Neural cell (in vitro differentiated cells): ENCODE data around the gene PPP4R3B. TPM values are rescaled to one million over a fixed set of nuclear protein-coding genes. Genes with fewer than 3 reads are reported as not detected.
"Not testable (repeated sequence)": the region's sequence is repeated elsewhere in the genome, so short reads cannot be mapped to it uniquely, and the experiment has no call there.

Experiments used
- H2AFZ ChIP-seq: fragments of 200-600, 300-800 bp; sonication (generic), shearing (Covaris generic); 2 replicates; pipeline ENCODE4 v1.6.0; 2014; ENCODE audit warnings: low read depth, mild to moderate bottlenecking, antibody characterized with exemption, low read length, moderate library complexity
- H3F3A ChIP-seq: fragments of 200-600 bp; shearing (Covaris generic); 2 replicates; pipeline ENCODE4 v1.6.1; 2016; ENCODE audit warnings: mild to moderate bottlenecking, moderate library complexity, mixed read lengths, antibody characterized with exemption, low read length; ENCODE audit not compliant: insufficient read depth, poor library complexity, severe bottlenecking
- H3K27ac ChIP-seq: fragments of 200-600, 300-800 bp; sonication (generic), shearing (Covaris generic); 2 replicates; pipeline ENCODE4 v1.5.1; 2014; ENCODE audit warnings: mild to moderate bottlenecking, low read length, moderate library complexity
- H3K27me3 ChIP-seq: fragments of 300-800, 200-600 bp; sonication (generic), shearing (Covaris generic); 2 replicates; pipeline ENCODE4 v1.6.0; 2014; ENCODE audit warnings: mild to moderate bottlenecking, low read depth, low read length, moderate library complexity; ENCODE audit not compliant: insufficient read depth
- H3K36me3 ChIP-seq: fragments of 300-800, 200-600 bp; sonication (generic), shearing (Covaris generic); 2 replicates; pipeline ENCODE4 v1.5.1; 2014; ENCODE audit warnings: mild to moderate bottlenecking, antibody characterized with exemption, low read length, moderate library complexity; ENCODE audit not compliant: insufficient read depth
- H3K4me2 ChIP-seq: fragments of 300-800, 200-600 bp; sonication (generic), shearing (Covaris generic); 2 replicates; pipeline ENCODE4 v1.6.0; 2014; ENCODE audit warnings: mild to moderate bottlenecking, low read length
- H3K4me3 ChIP-seq: fragments of 300-800, 200-600 bp; sonication (generic), shearing (Covaris generic); 2 replicates; pipeline ENCODE4 v1.5.1; 2014; ENCODE audit warnings: mild to moderate bottlenecking, low read length, moderate library complexity
- H3K79me2 ChIP-seq: fragments of 200-600 bp; shearing (Covaris generic); replicated peaks from 2 replicates; pipeline ENCODE4 v1.6.0; 2014; ENCODE audit warnings: mild to moderate bottlenecking, low read length, moderate library complexity; ENCODE audit not compliant: insufficient read depth
- H3K9ac ChIP-seq: fragments of 300-800, 200-600 bp; sonication (generic), shearing (Covaris generic); 2 replicates; pipeline ENCODE4 v1.6.1; 2016; ENCODE audit warnings: mild to moderate bottlenecking, low read length, mixed read lengths
- H3K9me2 ChIP-seq: fragments of 200-600 bp; shearing (Covaris generic); 2 replicates; pipeline ENCODE4 v1.6.1; 2016; ENCODE audit warnings: mild to moderate bottlenecking, low read length, mixed read lengths; ENCODE audit not compliant: insufficient read depth
- H3K9me3 ChIP-seq: fragments of 200-600, 300-800 bp; sonication (generic), shearing (Covaris generic); 2 replicates; pipeline ENCODE4 v1.6.1; 2016; ENCODE audit warnings: mild to moderate bottlenecking, mixed run types, low read length, moderate library complexity, mixed read lengths
- H4K20me1 ChIP-seq: fragments of 200-600 bp; shearing (Covaris generic); 2 replicates; pipeline ENCODE4 v1.6.1; 2016; ENCODE audit warnings: mild to moderate bottlenecking, mixed run types; ENCODE audit not compliant: insufficient read depth
- CTCF ChIP-seq: fragments of 450-650 bp; IDR thresholded peaks from 2 replicates; pipeline ENCODE4 v1.5.1; 2014; ENCODE audit warnings: antibody characterized with exemption, mild to moderate bottlenecking, moderate library complexity; ENCODE audit not compliant: poor library complexity, severe bottlenecking
- EP300 ChIP-seq: fragments of 450-650 bp; conservative IDR thresholded peaks from 2 replicates; pipeline ENCODE4 v1.6.1; 2014; ENCODE audit warnings: antibody characterized with exemption, mild to moderate bottlenecking, moderate library complexity; ENCODE audit not compliant: poor library complexity, severe bottlenecking
- EZH2 ChIP-seq: fragments of 200-600, 300-800 bp; shearing (Covaris generic), sonication (generic); IDR thresholded peaks from 2 replicates; pipeline ENCODE4 v1.6.1; 2014; ENCODE audit warnings: antibody characterized with exemption, low read length, borderline replicate concordance, mild to moderate bottlenecking; ENCODE audit not compliant: insufficient read depth, poor library complexity, severe bottlenecking
- POLR2AphosphoS5 ChIP-seq: IDR thresholded peaks from 2 replicates; pipeline ENCODE4 v1.6.1; 2012
- RAD21 ChIP-seq: fragments of 450-650 bp; conservative IDR thresholded peaks from 2 replicates; pipeline ENCODE4 v1.6.1; 2014; ENCODE audit warnings: antibody characterized with exemption, mild to moderate bottlenecking, moderate library complexity
- SMC3 ChIP-seq: fragments of 450-650 bp; conservative IDR thresholded peaks from 2 replicates; pipeline ENCODE4 v1.6.1; 2014; ENCODE audit warnings: antibody characterized with exemption, mild to moderate bottlenecking, moderate library complexity; ENCODE audit not compliant: poor library complexity
- TAF1 ChIP-seq: IDR thresholded peaks from 2 replicates; pipeline ENCODE4 v1.6.1; 2012; ENCODE audit warnings: low read depth
- polyA plus RNA-seq: library from polyadenylated mRNA; depleted of rRNA; stranded (reverse); fragments of >200 nt; gene quantifications from 2 replicates; pipeline ENCODE4 v1.2.3, GENCODE V29; 2014
- TF ChIP-seq, protein P1 (sequence below): IDR thresholded peaks from 2 replicates; pipeline ENCODE4 v1.6.1; 2012; ENCODE audit warnings: borderline replicate concordance

Gene PPP4R3B
- polyA plus RNA-seq, 1 donor from 2014 or later = 58.4 TPM

DNA sequence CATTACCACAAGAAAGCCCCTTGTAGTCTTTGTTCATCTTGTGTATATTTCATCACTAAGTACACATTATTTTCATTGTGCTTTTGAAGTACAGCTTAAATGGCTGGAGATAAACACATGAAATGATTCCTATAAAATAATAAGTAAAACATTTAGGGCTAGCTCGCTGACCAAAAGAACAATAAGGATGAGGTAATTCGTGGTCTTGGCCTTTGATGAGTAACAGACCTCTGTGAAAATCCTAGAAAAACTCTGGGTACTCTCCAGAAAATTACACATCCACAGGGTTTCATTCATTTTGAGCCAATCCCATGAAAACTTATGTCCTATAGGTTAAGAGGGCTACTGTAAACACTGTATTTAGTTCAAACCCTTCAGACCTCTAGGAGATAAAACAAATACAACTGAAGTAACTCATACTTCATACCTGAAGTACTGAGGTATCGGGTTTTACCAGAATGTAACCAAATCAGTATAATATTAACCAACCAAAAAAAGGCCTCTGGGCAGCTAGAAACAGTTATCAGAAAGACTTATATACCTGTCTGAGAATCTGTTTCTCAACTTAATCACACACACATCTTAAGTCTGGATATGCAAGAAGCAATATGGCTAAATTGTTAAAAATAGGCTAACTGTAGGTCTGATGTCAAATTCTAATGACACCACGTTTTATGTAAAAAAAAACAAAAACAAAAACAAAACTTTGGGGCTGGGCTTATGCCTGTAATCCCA is 66.9 kb downstream of the PPP4R3B start:
- Histone ChIP-seq H3K27me3 (no peaks in the 10 kb centered on the region), H2AFZ (no peak overlapping the region), H3K36me3 (peaks cover 5% of the 10 kb centered on the region), H3K27ac (no peak overlapping the region), H3F3A (no peaks in the 10 kb centered on the region), H4K20me1 (no peaks in the 10 kb centered on the region), H3K4me3 (no peak overlapping the region), H3K4me2 (no peak overlapping the region), H3K9me3 (no peaks in the 10 kb centered on the region), H3K9me2 (no peaks in the 10 kb centered on the region), H3K79me2 (no peaks in the 10 kb centered on the region), H3K9ac (no peak overlapping the region)
- TF ChIP-seq TAF1 (no peak), SMC3 (no peak), CTCF (no peak), EZH2 (no peak)

DNA sequence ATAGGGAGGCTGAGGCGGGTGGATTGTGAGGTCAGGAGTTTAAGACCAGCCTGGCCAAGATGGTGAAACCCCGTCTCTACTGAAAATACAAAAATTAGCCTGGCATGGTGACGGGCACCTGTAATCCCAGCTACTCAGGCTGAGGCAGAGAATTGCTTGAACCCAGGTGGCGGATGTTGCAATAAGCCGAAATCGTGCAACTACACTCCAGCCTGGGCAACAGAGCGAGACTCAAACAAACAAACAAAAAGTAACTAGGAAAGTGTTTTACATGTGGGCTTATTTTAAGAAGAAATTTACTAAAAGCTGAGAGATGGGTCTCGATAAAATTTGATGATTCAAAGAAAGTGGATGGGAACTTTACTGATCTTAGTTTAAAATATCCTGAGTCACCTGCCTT is 69.7 kb downstream of the PPP4R3B start:
- not testable (repeated sequence) for H3K36me3 ChIP-seq, H4K20me1 ChIP-seq, H3K9me3 ChIP-seq, H3K4me3 ChIP-seq, H3K9me2 ChIP-seq, H3F3A ChIP-seq, H3K9ac ChIP-seq, H3K4me2 ChIP-seq, H3K79me2 ChIP-seq, H3K27ac ChIP-seq, H3K27me3 ChIP-seq, H2AFZ ChIP-seq

GRCh38 chr2:55547001-55547400 is 70.4 kb downstream of the PPP4R3B start:
- H2AFZ ChIP-seq = no peak overlapping the region
- H3K4me3 ChIP-seq = no peak overlapping the region
- no peak overlapping the region for H3K4me2 ChIP-seq
- H3K27me3 ChIP-seq = no peaks in the 10 kb centered on the region
- no peak overlapping the region for H3K27ac ChIP-seq
- H3K9ac ChIP-seq = no peak overlapping the region
- no peaks in the 10 kb centered on the region for H3K79me2 ChIP-seq
- H4K20me1 ChIP-seq = no peaks in the 10 kb centered on the region
- no peaks in the 10 kb centered on the region for H3K36me3 ChIP-seq
- H3K9me3 ChIP-seq = no peaks in the 10 kb centered on the region
- H3K9me2 ChIP-seq = no peaks in the 10 kb centered on the region
- H3F3A ChIP-seq = no peaks in the 10 kb centered on the region
- TF ChIP-seq, protein P1, sequence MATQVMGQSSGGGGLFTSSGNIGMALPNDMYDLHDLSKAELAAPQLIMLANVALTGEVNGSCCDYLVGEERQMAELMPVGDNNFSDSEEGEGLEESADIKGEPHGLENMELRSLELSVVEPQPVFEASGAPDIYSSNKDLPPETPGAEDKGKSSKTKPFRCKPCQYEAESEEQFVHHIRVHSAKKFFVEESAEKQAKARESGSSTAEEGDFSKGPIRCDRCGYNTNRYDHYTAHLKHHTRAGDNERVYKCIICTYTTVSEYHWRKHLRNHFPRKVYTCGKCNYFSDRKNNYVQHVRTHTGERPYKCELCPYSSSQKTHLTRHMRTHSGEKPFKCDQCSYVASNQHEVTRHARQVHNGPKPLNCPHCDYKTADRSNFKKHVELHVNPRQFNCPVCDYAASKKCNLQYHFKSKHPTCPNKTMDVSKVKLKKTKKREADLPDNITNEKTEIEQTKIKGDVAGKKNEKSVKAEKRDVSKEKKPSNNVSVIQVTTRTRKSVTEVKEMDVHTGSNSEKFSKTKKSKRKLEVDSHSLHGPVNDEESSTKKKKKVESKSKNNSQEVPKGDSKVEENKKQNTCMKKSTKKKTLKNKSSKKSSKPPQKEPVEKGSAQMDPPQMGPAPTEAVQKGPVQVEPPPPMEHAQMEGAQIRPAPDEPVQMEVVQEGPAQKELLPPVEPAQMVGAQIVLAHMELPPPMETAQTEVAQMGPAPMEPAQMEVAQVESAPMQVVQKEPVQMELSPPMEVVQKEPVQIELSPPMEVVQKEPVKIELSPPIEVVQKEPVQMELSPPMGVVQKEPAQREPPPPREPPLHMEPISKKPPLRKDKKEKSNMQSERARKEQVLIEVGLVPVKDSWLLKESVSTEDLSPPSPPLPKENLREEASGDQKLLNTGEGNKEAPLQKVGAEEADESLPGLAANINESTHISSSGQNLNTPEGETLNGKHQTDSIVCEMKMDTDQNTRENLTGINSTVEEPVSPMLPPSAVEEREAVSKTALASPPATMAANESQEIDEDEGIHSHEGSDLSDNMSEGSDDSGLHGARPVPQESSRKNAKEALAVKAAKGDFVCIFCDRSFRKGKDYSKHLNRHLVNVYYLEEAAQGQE = no peak
- TF ChIP-seq RAD21 (no peak), POLR2AphosphoS5 (no peak), EP300 (no peak), TAF1 (no peak), SMC3 (no peak), CTCF (no peak)
